IMR-90 (cell line): ENCODE measurements around the gene THNSL1. TPM values are rescaled to one million over a fixed set of nuclear protein-coding genes. Genes with fewer than 3 reads are reported as not detected.

Experiments
- ATAC-seq: fragments of 200-7000 bp; cut with Tn5 transposase; 2 replicates; pipeline ENCODE4 v1.9.1; 2020; ENCODE audit warnings: low read depth, mild to moderate bottlenecking, moderate library complexity
- BruUV-seq: library from RNA; stranded (reverse); fragments of 400-500 nt; replicated peaks from 2 replicates; lab custom pipeline; 2021; lab: Mats Ljungman, UMichigan
- CTCF ChIA-PET: fragments of 300-600 bp; formaldehyde crosslinking; extraction: SDS; loops from one replicate; lab custom pipeline; 2021; ENCODE audit warnings: antibody characterized with exemption; lab: Yijun Ruan, JAX
- POLR2A ChIA-PET: fragments of 300-600 bp; sonication (Branson Sonifier 250); formaldehyde crosslinking; loops from one replicate; lab custom pipeline; 2022; ENCODE audit warnings: antibody characterized with exemption; ENCODE audit not compliant: unreplicated experiment; lab: Charles Lee
- DNase-seq: peaks from one replicate; pipeline ENCODE4 v3.0.0; 2013
- H2AFZ ChIP-seq: replicated peaks from 2 replicates; pipeline ENCODE3; 2013; ENCODE audit warnings: low read length, mild to moderate bottlenecking; ENCODE audit not compliant: poor library complexity
- H2AK5ac ChIP-seq: 2 replicates; pipeline ENCODE4 v1.6.1; 2013; ENCODE audit warnings: low read depth, low read length, inconsistent platforms
- H2AK9ac ChIP-seq: replicated peaks from 2 replicates; pipeline ENCODE3; 2013; ENCODE audit warnings: mild to moderate bottlenecking, low read depth, low read length, moderate library complexity; ENCODE audit not compliant: poor library complexity
- H2BK120ac ChIP-seq: 2 replicates; pipeline ENCODE4 v1.6.1; 2013; ENCODE audit warnings: low read depth, low read length, inconsistent platforms
- H2BK15ac ChIP-seq: 3 replicates; pipeline ENCODE4 v1.6.1; 2013; ENCODE audit warnings: low read depth, low read length, inconsistent platforms
- H2BK20ac ChIP-seq: 2 replicates; pipeline ENCODE4 v1.6.1; 2013; ENCODE audit warnings: low read depth, mild to moderate bottlenecking, inconsistent platforms, low read length, moderate library complexity
- H2BK5ac ChIP-seq: 2 replicates; pipeline ENCODE4 v1.6.1; 2013; ENCODE audit warnings: mild to moderate bottlenecking, low read depth, low read length, inconsistent platforms; ENCODE audit not compliant: poor library complexity, severe bottlenecking
- H3K14ac ChIP-seq: replicated peaks from 2 replicates; pipeline ENCODE4 v1.6.1; 2013; ENCODE audit warnings: low read depth, low read length, inconsistent platforms
- H3K18ac ChIP-seq: 2 replicates; pipeline ENCODE4 v1.6.1; 2013; ENCODE audit warnings: low read depth, low read length, control low read depth
- H3K23ac ChIP-seq: 2 replicates; pipeline ENCODE4 v1.6.1; 2013; ENCODE audit warnings: low read depth, low read length, inconsistent platforms
- H3K27ac ChIP-seq: 2 replicates; pipeline ENCODE4 v1.5.1; 2013; ENCODE audit warnings: mild to moderate bottlenecking, control low read depth, low read length; ENCODE audit not compliant: insufficient read depth
- H3K27me3 ChIP-seq: 2 replicates; pipeline ENCODE4 v1.6.1; 2013; ENCODE audit warnings: low read length; ENCODE audit not compliant: control insufficient read depth, insufficient read depth
- H3K36me3 ChIP-seq: 2 replicates; pipeline ENCODE4 v1.6.1; 2013; ENCODE audit warnings: low read length, mixed read lengths; ENCODE audit not compliant: control insufficient read depth, insufficient read depth
- H3K4ac ChIP-seq: 2 replicates; pipeline ENCODE4 v1.6.1; 2013; ENCODE audit warnings: low read depth, low read length, inconsistent platforms
- H3K4me1 ChIP-seq: 2 replicates; pipeline ENCODE4 v1.6.1; 2013; ENCODE audit warnings: low read length, mixed read lengths; ENCODE audit not compliant: control insufficient read depth, insufficient read depth
- H3K4me2 ChIP-seq: 2 replicates; pipeline ENCODE4 v1.6.1; 2013; ENCODE audit warnings: low read depth, mild to moderate bottlenecking, control low read depth, low read length, moderate library complexity
- H3K4me3 ChIP-seq: 2 replicates; pipeline ENCODE4 v1.5.1; 2013; ENCODE audit warnings: low read depth, mild to moderate bottlenecking, control low read depth, low read length, moderate library complexity; ENCODE audit not compliant: insufficient read depth
- H3K56ac ChIP-seq: 2 replicates; pipeline ENCODE4 v1.6.1; 2013; ENCODE audit warnings: low read length, inconsistent platforms; ENCODE audit not compliant: insufficient read depth; ENCODE audit errors: extremely low read depth
- H3K79me1 ChIP-seq, 2 experiments: 2 replicates each; pipeline ENCODE4 v1.6.1; 2013; ENCODE audit warnings: low read length in 2 of 2, inconsistent platforms in 1 of 2, low read depth in 1 of 2
- H3K9ac ChIP-seq: 2 replicates; pipeline ENCODE4 v1.6.1; 2013; ENCODE audit warnings: low read depth, low read length, control low read depth
- H3K9me1 ChIP-seq: 2 replicates; pipeline ENCODE4 v1.6.1; 2013; ENCODE audit warnings: low read length, inconsistent platforms; ENCODE audit not compliant: insufficient read depth
- H3K9me3 ChIP-seq: 2 replicates; pipeline ENCODE4 v1.6.1; 2013; ENCODE audit warnings: low read length; ENCODE audit not compliant: control insufficient read depth, insufficient read depth
- H4K20me1 ChIP-seq: 2 replicates; pipeline ENCODE4 v1.6.1; 2013; ENCODE audit warnings: low read length, inconsistent platforms; ENCODE audit not compliant: insufficient read depth
- H4K5ac ChIP-seq: 2 replicates; pipeline ENCODE4 v1.6.1; 2013; ENCODE audit warnings: mild to moderate bottlenecking, low read depth, low read length, control low read depth
- H4K8ac ChIP-seq, 2 experiments: 2 replicates each; pipeline ENCODE4 v1.6.1; 2013; ENCODE audit warnings: low read depth in 2 of 2, low read length in 2 of 2, control low read depth in 1 of 2, inconsistent platforms in 1 of 2
- H4K91ac ChIP-seq: 2 replicates; pipeline ENCODE4 v1.6.1; 2013; ENCODE audit warnings: low read depth, low read length, inconsistent platforms; ENCODE audit not compliant: insufficient read depth
- BHLHE40 ChIP-seq: fragments of 150-350 bp; IDR thresholded peaks from 2 replicates; pipeline ENCODE4 v1.6.1; 2016; ENCODE audit warnings: mild to moderate bottlenecking, low read depth, low read length
- CTCF ChIP-seq: conservative IDR thresholded peaks from 2 replicates; pipeline ENCODE4 v1.5.1; 2012; ENCODE audit warnings: mild to moderate bottlenecking, low read depth, low read length, improper control_type of control experiment
- MXI1 ChIP-seq: IDR thresholded peaks from 2 replicates; pipeline ENCODE4 v1.6.1; 2012; ENCODE audit warnings: low read depth, mild to moderate bottlenecking, low read length, moderate library complexity, borderline replicate concordance
- NFE2L2 ChIP-seq: fragments of 150-350 bp; IDR thresholded peaks from 2 replicates; pipeline ENCODE4 v1.6.1; 2016; ENCODE audit warnings: low read depth, mild to moderate bottlenecking, low read length
- POLR2A ChIP-seq: IDR thresholded peaks from 2 replicates; pipeline ENCODE4 v1.6.1; 2012; ENCODE audit warnings: mild to moderate bottlenecking, low read depth, low read length
- RAD21 ChIP-seq: IDR thresholded peaks from 2 replicates; pipeline ENCODE4 v1.6.1; 2012; ENCODE audit warnings: low read length, improper control_type of control experiment
- SMC3 ChIP-seq: fragments of 150-350 bp; IDR thresholded peaks from 2 replicates; pipeline ENCODE4 v1.6.1; 2016; ENCODE audit warnings: low read depth, mild to moderate bottlenecking, antibody characterized with exemption, low read length, moderate library complexity
- USF2 ChIP-seq: fragments of 150-350 bp; IDR thresholded peaks from 2 replicates; pipeline ENCODE4 v1.6.1; 2017; ENCODE audit warnings: mild to moderate bottlenecking, antibody characterized with exemption, low read length, low read depth
- WGBS, 2 experiments: methylation state at CpG; one replicate each; pipeline versions ENCODE4 v1.1.5 to v1.1.7; 2013; ENCODE audit warnings: missing lambda C conversion rate in 2 of 2; ENCODE audit not compliant: insufficient read length in 1 of 2; ENCODE audit errors: extremely low coverage in 2 of 2; 5-methylcytosine and 5-hydroxymethylcytosine counted together
- dilution Hi-C: fragments of 300-500 bp; cut with HindIII; formaldehyde crosslinking; loops from one replicate; pipeline ENCODE4 v1.14.3; 2018; ENCODE audit warnings: low sequenced_read_pairs; ENCODE audit not compliant: unreplicated experiment
- in situ Hi-C: fragments of 300-500 bp; cut with MboI; formaldehyde crosslinking; loops from 3 replicates; pipeline ENCODE4 v1.14.3; 2019; ENCODE audit warnings: low sequenced_read_pairs, inconsistent platforms, mixed read lengths
- intact Hi-C: fragments of 100-400 bp; cut with micrococcal nuclease; formaldehyde crosslinking; loops from 2 replicates; pipeline ENCODE4 v1.10.0; 2022
- polyA plus RNA-seq, 3 experiments: library from polyadenylated mRNA; depleted of rRNA; stranded (reverse); fragments of >200 nt; gene quantifications; 2 replicates each; pipeline ENCODE4 v1.2.3, GENCODE V29; 2012; ENCODE audit warnings: low replicate concordance in 1 of 3
- total RNA-seq: library from RNA; depleted of rRNA; stranded (reverse); fragments of >200 nt; gene quantifications from 2 replicates; pipeline ENCODE4 v1.2.3, GENCODE V29; 2012

THNSL1 gene
- total and polyA plus RNA-seq, 2 of the 4 experiments (the other 2 are of a cell fraction) = 1.3 to 2.0 TPM

DNA sequence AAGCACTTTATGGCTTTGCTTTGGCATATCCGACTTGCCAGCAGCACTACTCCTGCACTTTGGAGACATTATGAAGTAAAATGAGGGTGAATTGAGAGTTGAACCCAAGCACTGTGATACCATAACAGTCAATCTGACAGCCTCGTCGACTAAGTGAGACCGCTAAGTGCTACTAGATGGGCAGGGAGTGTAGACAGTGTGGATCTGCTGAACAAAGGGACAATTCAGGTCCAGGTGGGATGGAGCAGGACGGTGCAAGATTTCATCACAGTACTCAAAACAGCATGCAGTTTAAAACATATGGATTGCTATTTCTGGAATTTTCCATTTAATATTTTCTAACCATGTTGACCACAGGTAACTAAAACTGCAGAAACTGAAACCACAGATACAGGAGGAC lies 43.2 kb upstream of the THNSL1 start:
- Histone ChIP-seq H2AK9ac (no peak overlapping the region), H2BK15ac (no peak overlapping the region), H2BK5ac (no peak overlapping the region), H3K36me3 (no peaks in the 10 kb centered on the region), H3K27me3 (no peaks in the 10 kb centered on the region), H4K5ac (no peak overlapping the region), H3K4me3 (no peak overlapping the region), H3K18ac (no peak overlapping the region), H2BK120ac (no peak overlapping the region), H3K56ac (no peak overlapping the region), H3K23ac (no peak overlapping the region), H4K20me1 (no peaks in the 10 kb centered on the region), H4K91ac (no peak overlapping the region), H3K27ac (no peak overlapping the region), H3K4me2 (no peak overlapping the region), H2AFZ (peak overlapping the region; percentile 32), H2AK5ac (no peak overlapping the region; the same call in 1 of the 2 replicates), H3K14ac (no peak overlapping the region; the same call in 1 of the 2 replicates), H3K4ac (no peak overlapping the region), H3K9me3 (no peaks in the 10 kb centered on the region), H2BK20ac (no peak overlapping the region), H3K79me1 (no peaks in the 10 kb centered on the region), H3K4me1 (peaks cover 4% of the 10 kb centered on the region; the same call in 1 of the 2 replicates), H3K9me1 (no peaks in the 10 kb centered on the region), H3K9ac (no peak overlapping the region), H4K8ac (no peak overlapping the region)
- DNase-seq = no peak
- 83% methylated on average over 1 of the region's 5 CpGs; no CpG with 5 or more reads in 1 of the 2 experiments for WGBS, 2 experiments
- in situ Hi-C loops (loop anchor here (25.0 kb wide), 1 partner anchor 261 kb away; the partner anchor contains the start of gene ARHGAP21), intact Hi-C loops (no loop called here), dilution Hi-C loops (no loop called here)
- CTCF ChIA-PET = interaction anchor here (1.1 kb wide), 1 partner anchor 11 kb away, joined by 4 read pairs; no protein-coding TSS in a partner anchor
- TF ChIP-seq RAD21 = no peak
- no peak for TF ChIP-seq MXI1
- TF ChIP-seq SMC3 = no peak
- no peak for TF ChIP-seq BHLHE40
- no peak for TF ChIP-seq NFE2L2
- TF ChIP-seq USF2 = no peak
- TF ChIP-seq POLR2A = no peak
- no peak for TF ChIP-seq CTCF
- BruUV-seq = no TSS peak
- POLR2A ChIA-PET = no interaction called here
- ATAC-seq = no peak
